HK-2 (cell line): ENCODE measurements around the gene SH3RF3.

Experiments
- DNase-seq: peaks from one replicate; pipeline ENCODE4 v3.0.0-alpha.2; 2018; ENCODE audit not compliant: unreplicated experiment

The SH3RF3 gene

GRCh38 chr2:109395494-109396201, 266.6 kb downstream of the SH3RF3 start:
- DNase-seq, result no peak

- DNase-seq, result no peak
Observed at GRCh38 chr2:109396202-109397180, 267.5 kb downstream of the SH3RF3 start.

- DNase-seq, result no peak
Observed at GRCh38 chr2:109397893-109398292, 268.9 kb downstream of the SH3RF3 start.

GRCh38 chr2:109398366-109399015, 269.5 kb downstream of the SH3RF3 start:
- no peak for DNase-seq

- no peak for DNase-seq
Observed at GRCh38 chr2:109399066-109399465, 270.1 kb downstream of the SH3RF3 start.

- DNase-seq, result no peak
Observed at GRCh38 chr2:109400102-109400501, 271.1 kb downstream of the SH3RF3 start.

GRCh38 chr2:109401370-109401769, 272.4 kb downstream of the SH3RF3 start:
- no peak for DNase-seq

GRCh38 chr2:109402180-109402579, 273.2 kb downstream of the SH3RF3 start:
- peak; percentile 62 for DNase-seq

- no peak for DNase-seq
Observed at GRCh38 chr2:109402980-109403840, 274.2 kb downstream of the SH3RF3 start.

GRCh38 chr2:109403841-109404201, 274.8 kb downstream of the SH3RF3 start:
- no peak for DNase-seq

GRCh38 chr2:109404681-109405080, 275.7 kb downstream of the SH3RF3 start:
- DNase-seq, result no peak

GRCh38 chr2:109405873-109406272, 276.9 kb downstream of the SH3RF3 start:
- no peak for DNase-seq

- DNase-seq, result no peak
Observed at GRCh38 chr2:109406301-109406700, 277.3 kb downstream of the SH3RF3 start.

GRCh38 chr2:109407276-109408042, 278.5 kb downstream of the SH3RF3 start:
- no peak for DNase-seq

GRCh38 chr2:109408043-109408335, 279.0 kb downstream of the SH3RF3 start:
- no peak for DNase-seq

- no peak for DNase-seq
Observed at GRCh38 chr2:109409321-109410038, 280.5 kb downstream of the SH3RF3 start.

GRCh38 chr2:109410039-109410815, 281.2 kb downstream of the SH3RF3 start:
- DNase-seq, result no peak

- DNase-seq, result no peak
Observed at GRCh38 chr2:109411640-109412325, 282.8 kb downstream of the SH3RF3 start.

GRCh38 chr2:109415581-109416013, 286.6 kb downstream of the SH3RF3 start:
- DNase-seq, result no peak
